Keratinocyte (primary cell): ENCODE results near the gene KRT78.

Experiments used
- EZH2 ChIP-seq: IDR thresholded peaks from one replicate; pipeline ENCODE4 v1.6.1; 2012; ENCODE audit warnings: inconsistent platforms, mild to moderate bottlenecking, low read length, moderate library complexity
- TF ChIP-seq, protein P1 (sequence below), 3 experiments: IDR thresholded peaks in 1 of 3; conservative IDR thresholded peaks in 1 of 3; optimal IDR thresholded peaks in 1 of 3; 2 replicates in 2 of 3; 3 replicates in 1 of 3; pipeline versions ENCODE3 to v1.5.1; 2011; ENCODE audit warnings: low read length in 3 of 3, mild to moderate bottlenecking in 3 of 3, moderate library complexity in 2 of 3, control low read depth in 1 of 3, inconsistent platforms in 1 of 3; ENCODE audit not compliant: insufficient read depth in 2 of 3; ENCODE audit errors: extremely low read depth in 1 of 3

DNA sequence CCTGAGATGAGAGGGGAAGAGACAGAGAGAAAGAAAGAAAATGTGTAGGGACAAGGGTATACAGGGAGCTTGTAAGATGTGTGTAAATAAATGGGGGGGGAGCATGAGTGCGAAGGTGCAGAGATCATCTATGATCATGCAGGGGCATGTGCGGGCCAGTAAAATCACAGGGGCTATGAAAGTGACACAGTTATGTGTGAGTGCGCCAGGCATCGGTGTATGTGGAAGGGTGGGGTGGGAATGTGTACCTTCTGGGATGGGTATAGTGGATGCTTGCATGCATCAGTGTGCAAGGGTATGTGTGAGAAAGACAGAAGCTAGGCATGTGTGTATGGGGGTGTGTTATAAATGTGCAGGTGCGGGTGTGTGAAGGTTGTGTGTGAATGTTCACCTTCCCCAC lies 18.4 kb upstream of the KRT78 start:
- TF ChIP-seq, protein P1, sequence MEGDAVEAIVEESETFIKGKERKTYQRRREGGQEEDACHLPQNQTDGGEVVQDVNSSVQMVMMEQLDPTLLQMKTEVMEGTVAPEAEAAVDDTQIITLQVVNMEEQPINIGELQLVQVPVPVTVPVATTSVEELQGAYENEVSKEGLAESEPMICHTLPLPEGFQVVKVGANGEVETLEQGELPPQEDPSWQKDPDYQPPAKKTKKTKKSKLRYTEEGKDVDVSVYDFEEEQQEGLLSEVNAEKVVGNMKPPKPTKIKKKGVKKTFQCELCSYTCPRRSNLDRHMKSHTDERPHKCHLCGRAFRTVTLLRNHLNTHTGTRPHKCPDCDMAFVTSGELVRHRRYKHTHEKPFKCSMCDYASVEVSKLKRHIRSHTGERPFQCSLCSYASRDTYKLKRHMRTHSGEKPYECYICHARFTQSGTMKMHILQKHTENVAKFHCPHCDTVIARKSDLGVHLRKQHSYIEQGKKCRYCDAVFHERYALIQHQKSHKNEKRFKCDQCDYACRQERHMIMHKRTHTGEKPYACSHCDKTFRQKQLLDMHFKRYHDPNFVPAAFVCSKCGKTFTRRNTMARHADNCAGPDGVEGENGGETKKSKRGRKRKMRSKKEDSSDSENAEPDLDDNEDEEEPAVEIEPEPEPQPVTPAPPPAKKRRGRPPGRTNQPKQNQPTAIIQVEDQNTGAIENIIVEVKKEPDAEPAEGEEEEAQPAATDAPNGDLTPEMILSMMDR (optimal IDR thresholded peaks at IDR 0.05 in 1 of 3, IDR thresholded peaks at IDR 0.05 in 1 of 3, conservative IDR thresholded peaks at IDR 0.05 in 1 of 3; ENCODE audit: extremely low read depth in 1 of 3, insufficient read depth in 2 of 3, low read length in 3 of 3), result no peak
- no peak for TF ChIP-seq EZH2
